ENCODE results near the gene C4orf50.
A peak's percentile ranks its signal among the peaks of the same experiment; 100 is the strongest.

C4orf50 gene

DNA sequence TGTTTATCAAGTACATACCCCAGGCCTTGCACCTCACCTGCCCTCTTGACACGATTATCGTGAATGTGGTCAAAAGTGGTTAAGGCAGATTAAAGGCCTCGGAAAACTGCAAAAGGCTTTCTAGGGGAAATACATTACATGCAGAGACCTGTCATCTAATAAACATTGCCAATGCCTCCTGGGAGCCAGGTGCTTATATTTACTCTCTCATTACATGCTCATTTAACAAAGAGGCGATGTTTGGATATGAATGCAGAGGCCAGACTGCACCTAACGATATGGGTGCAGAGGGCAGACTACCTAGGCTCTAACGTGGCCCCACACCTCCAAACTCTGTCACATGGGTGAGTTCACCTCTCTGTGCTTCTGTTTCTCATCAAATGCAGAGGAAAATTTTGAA is 139.9 kb downstream of the C4orf50 start:
- H4K8ac ChIP-seq (ENCODE audit: low read depth, low read length), result no peak overlapping the region

DNA sequence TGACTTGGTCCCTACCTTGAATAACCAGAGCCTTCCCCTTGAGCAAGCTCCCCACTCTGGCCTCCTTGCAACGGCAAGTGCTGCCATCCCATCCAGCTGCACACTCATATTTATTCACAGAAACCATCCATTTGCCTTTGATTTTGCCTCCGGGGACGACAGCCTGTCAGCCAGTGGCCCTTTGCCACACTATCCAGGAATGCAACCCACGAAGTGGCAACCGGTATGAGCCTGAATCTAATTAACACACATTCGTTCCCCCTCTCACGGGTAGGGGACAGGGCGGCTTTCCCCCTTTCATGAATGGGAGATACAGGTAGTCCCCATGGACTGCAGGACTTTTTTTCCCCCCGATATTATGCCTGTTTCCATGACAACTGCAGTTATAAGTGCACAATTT is 140.8 kb downstream of the C4orf50 start:
- H4K91ac ChIP-seq (ENCODE audit: low read depth, low read length), result no peak overlapping the region
- no peak overlapping the region for H3K4ac ChIP-seq (ENCODE audit: low read depth, low read length)
- no peak overlapping the region for H2BK5ac ChIP-seq (ENCODE audit: low read depth, low read length, poor library complexity)
- no peak overlapping the region for H3K18ac ChIP-seq (ENCODE audit: low read length)
- H3K4me3 ChIP-seq (ENCODE audit: low read depth, low read length), result no peak overlapping the region
- no peaks in the 10 kb centered on the region for H3K36me3 ChIP-seq (ENCODE audit: control insufficient read depth in 1 of 2, insufficient read depth in 2 of 2, low read length in 2 of 2)
- no peak overlapping the region for H2BK12ac ChIP-seq (ENCODE audit: low read length)
- H3K9me3 ChIP-seq (ENCODE audit: insufficient read depth, low read depth, low read length), result no peaks in the 10 kb centered on the region
- no peak overlapping the region for H2BK120ac ChIP-seq (ENCODE audit: insufficient read depth, low read length, poor library complexity)
- no peak overlapping the region for H3K9ac ChIP-seq (ENCODE audit: low read length)
- H3K27me3 ChIP-seq (ENCODE audit: insufficient read depth, low read length), result no peaks in the 10 kb centered on the region
- no peaks in the 10 kb centered on the region for H3K79me1 ChIP-seq (ENCODE audit: low read length)
- H4K8ac ChIP-seq (ENCODE audit: low read depth, low read length), result no peak overlapping the region
- H3K4me1 ChIP-seq (ENCODE audit: control insufficient read depth in 1 of 2, insufficient read depth in 2 of 2, low read length in 2 of 2), result no peaks in the 10 kb centered on the region
- H3K14ac ChIP-seq (ENCODE audit: low read length), result no peak overlapping the region
- no peak overlapping the region for H3K27ac ChIP-seq (ENCODE audit: low read depth, low read length)
- H3K79me2 ChIP-seq (ENCODE audit: control insufficient read depth, insufficient read depth, low read length, poor library complexity), result no peaks in the 10 kb centered on the region
- no peak overlapping the region for H2AFZ ChIP-seq (ENCODE audit: insufficient read depth, low read length, poor library complexity)
- WGBS (ENCODE audit: extremely low coverage, insufficient coverage, insufficient read length), result no CpG with 5 or more reads among the region's 9 CpGs
- DNase-seq, result no peak
- H3K4me2 ChIP-seq (ENCODE audit: low read length), result no peak overlapping the region
- no peak overlapping the region for H4K12ac ChIP-seq (ENCODE audit: low read depth, low read length)
- H2AK5ac ChIP-seq (ENCODE audit: low read length), result no peak overlapping the region
- no peak overlapping the region for H3K23ac ChIP-seq (ENCODE audit: low read length)

More for the DNA sequence above, 139.9 kb downstream of the C4orf50 start:
- Histone ChIP-seq H2AFZ (ENCODE audit: insufficient read depth, low read length, poor library complexity) (no peak overlapping the region), H3K4me1 (ENCODE audit: control insufficient read depth in 1 of 2, insufficient read depth in 2 of 2, low read length in 2 of 2) (no peaks in the 10 kb centered on the region), H3K9me3 (ENCODE audit: insufficient read depth, low read depth, low read length) (no peaks in the 10 kb centered on the region), H3K36me3 (ENCODE audit: control insufficient read depth in 1 of 2, insufficient read depth in 2 of 2, low read length in 2 of 2) (no peaks in the 10 kb centered on the region), H3K9ac (ENCODE audit: low read length) (no peak overlapping the region), H3K79me2 (ENCODE audit: control insufficient read depth, insufficient read depth, low read length, poor library complexity) (no peaks in the 10 kb centered on the region), H3K27ac (ENCODE audit: low read depth, low read length) (no peak overlapping the region), H3K79me1 (ENCODE audit: low read length) (no peaks in the 10 kb centered on the region), H4K91ac (ENCODE audit: low read depth, low read length) (no peak overlapping the region), H3K23ac (ENCODE audit: low read length) (no peak overlapping the region), H3K27me3 (ENCODE audit: insufficient read depth, low read length) (no peaks in the 10 kb centered on the region), H3K14ac (ENCODE audit: low read length) (no peak overlapping the region), H2BK120ac (ENCODE audit: insufficient read depth, low read length, poor library complexity) (no peak overlapping the region), H4K12ac (ENCODE audit: low read depth, low read length) (no peak overlapping the region), H3K4me3 (ENCODE audit: low read depth, low read length) (no peak overlapping the region), H2BK12ac (ENCODE audit: low read length) (no peak overlapping the region), H2BK5ac (ENCODE audit: low read depth, low read length, poor library complexity) (no peak overlapping the region), H3K4ac (ENCODE audit: low read depth, low read length) (no peak overlapping the region), H3K18ac (ENCODE audit: low read length) (no peak overlapping the region), H3K4me2 (ENCODE audit: low read length) (no peak overlapping the region), H2AK5ac (ENCODE audit: low read length) (no peak overlapping the region)
- no CpG with 5 or more reads among the region's 6 CpGs for WGBS (ENCODE audit: extremely low coverage, insufficient coverage, insufficient read length)
- no peak for DNase-seq

DNA sequence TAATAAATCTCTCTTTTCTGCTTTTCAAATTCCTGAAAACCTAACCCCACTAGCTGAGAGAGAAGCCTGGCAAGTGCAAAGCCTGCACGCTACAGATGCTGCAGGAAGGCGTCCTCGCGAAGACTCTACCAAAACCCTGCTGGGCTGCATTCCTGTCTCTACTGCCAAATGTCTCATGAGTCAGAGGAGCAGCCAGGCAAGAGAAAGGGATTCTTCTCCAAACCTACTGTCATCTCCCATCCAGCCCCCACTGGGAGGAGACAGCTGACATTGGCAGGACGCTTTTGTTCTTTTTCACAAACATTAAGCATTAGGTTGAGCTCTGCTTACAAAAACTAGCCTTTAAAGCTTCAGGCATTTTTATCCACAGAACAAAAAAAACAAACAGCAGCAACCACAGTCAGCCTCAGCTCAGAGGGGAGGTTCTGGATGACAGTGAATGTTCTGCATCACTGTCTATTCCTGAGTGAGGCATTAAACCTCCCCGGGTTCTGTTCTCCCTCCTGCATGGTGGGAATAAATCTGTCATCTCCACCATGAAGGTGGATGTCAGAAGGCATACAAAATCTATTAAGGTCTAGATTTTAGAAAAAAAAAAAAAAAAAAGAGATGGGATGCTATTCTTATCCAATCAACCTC is 143.3 kb downstream of the C4orf50 start:
- Histone ChIP-seq H2AFZ (ENCODE audit: insufficient read depth, low read length, poor library complexity) (no peak overlapping the region), H4K8ac (ENCODE audit: low read depth, low read length) (no peak overlapping the region), H3K4ac (ENCODE audit: low read depth, low read length) (no peak overlapping the region), H2BK12ac (ENCODE audit: low read length) (no peak overlapping the region), H3K9me3 (ENCODE audit: insufficient read depth, low read depth, low read length) (no peaks in the 10 kb centered on the region), H2BK120ac (ENCODE audit: insufficient read depth, low read length, poor library complexity) (no peak overlapping the region), H3K27ac (ENCODE audit: low read depth, low read length) (no peak overlapping the region), H3K4me1 (ENCODE audit: control insufficient read depth in 1 of 2, insufficient read depth in 2 of 2, low read length in 2 of 2) (no peaks in the 10 kb centered on the region), H2AK5ac (ENCODE audit: low read length) (no peak overlapping the region), H4K91ac (ENCODE audit: low read depth, low read length) (no peak overlapping the region), H3K4me2 (ENCODE audit: low read length) (no peak overlapping the region), H3K14ac (ENCODE audit: low read length) (no peak overlapping the region), H3K36me3 (ENCODE audit: control insufficient read depth in 1 of 2, insufficient read depth in 2 of 2, low read length in 2 of 2) (no peaks in the 10 kb centered on the region), H3K79me2 (ENCODE audit: control insufficient read depth, insufficient read depth, low read length, poor library complexity) (no peaks in the 10 kb centered on the region), H3K23ac (ENCODE audit: low read length) (no peak overlapping the region), H2BK5ac (ENCODE audit: low read depth, low read length, poor library complexity) (no peak overlapping the region), H3K18ac (ENCODE audit: low read length) (no peak overlapping the region), H4K12ac (ENCODE audit: low read depth, low read length) (no peak overlapping the region), H3K79me1 (ENCODE audit: low read length) (no peaks in the 10 kb centered on the region), H3K4me3 (ENCODE audit: low read depth, low read length) (no peak overlapping the region), H3K27me3 (ENCODE audit: insufficient read depth, low read length) (no peaks in the 10 kb centered on the region), H3K9ac (ENCODE audit: low read length) (no peak overlapping the region)
- peak in 1 of 2 donors; percentile 7 for DNase-seq
- WGBS (ENCODE audit: extremely low coverage, insufficient coverage, insufficient read length), result no CpG with 5 or more reads among the region's 6 CpGs

- no peak overlapping the region for H2BK5ac ChIP-seq (ENCODE audit: low read depth, low read length, poor library complexity)
- no peak overlapping the region for H2BK120ac ChIP-seq (ENCODE audit: insufficient read depth, low read length, poor library complexity)
- H3K4me1 ChIP-seq (ENCODE audit: control insufficient read depth in 1 of 2, insufficient read depth in 2 of 2, low read length in 2 of 2), result no peaks in the 10 kb centered on the region
- no peak overlapping the region for H2AFZ ChIP-seq (ENCODE audit: insufficient read depth, low read length, poor library complexity)
- H3K79me2 ChIP-seq (ENCODE audit: control insufficient read depth, insufficient read depth, low read length, poor library complexity), result no peaks in the 10 kb centered on the region
- H3K23ac ChIP-seq (ENCODE audit: low read length), result no peak overlapping the region
- H2AK5ac ChIP-seq (ENCODE audit: low read length), result no peak overlapping the region
- no peak overlapping the region for H3K18ac ChIP-seq (ENCODE audit: low read length)
- no CpG with 5 or more reads among the region's 13 CpGs for WGBS (ENCODE audit: extremely low coverage, insufficient coverage, insufficient read length)
- H3K27me3 ChIP-seq (ENCODE audit: insufficient read depth, low read length), result no peaks in the 10 kb centered on the region
- H3K9ac ChIP-seq (ENCODE audit: low read length), result no peak overlapping the region
- no peak for DNase-seq
- no peak overlapping the region for H2BK12ac ChIP-seq (ENCODE audit: low read length)
- H3K27ac ChIP-seq (ENCODE audit: low read depth, low read length), result no peak overlapping the region
- H3K79me1 ChIP-seq (ENCODE audit: low read length), result no peaks in the 10 kb centered on the region
- no peaks in the 10 kb centered on the region for H3K36me3 ChIP-seq (ENCODE audit: control insufficient read depth in 1 of 2, insufficient read depth in 2 of 2, low read length in 2 of 2)
- no peak overlapping the region for H3K4me3 ChIP-seq (ENCODE audit: low read depth, low read length)
- H3K14ac ChIP-seq (ENCODE audit: low read length), result no peak overlapping the region
- H3K9me3 ChIP-seq (ENCODE audit: insufficient read depth, low read depth, low read length), result no peaks in the 10 kb centered on the region
- H3K4me2 ChIP-seq (ENCODE audit: low read length), result no peak overlapping the region
- H4K8ac ChIP-seq (ENCODE audit: low read depth, low read length), result no peak overlapping the region
- no peak overlapping the region for H4K12ac ChIP-seq (ENCODE audit: low read depth, low read length)
- H4K91ac ChIP-seq (ENCODE audit: low read depth, low read length), result no peak overlapping the region
- H3K4ac ChIP-seq (ENCODE audit: low read depth, low read length), result no peak overlapping the region
Observed at GRCh38 chr4:5870701-5871100, 147.5 kb downstream of the C4orf50 start.
